BLaER1 (cell line): ENCODE data around the gene RPP40.

Experiments
- H3K27ac ChIP-seq: shearing (Covaris generic); formaldehyde crosslinking; 2 replicates; pipeline ENCODE4 v1.8.1; 2022
- H3K27me3 ChIP-seq: shearing (Covaris generic); formaldehyde crosslinking; 2 replicates; pipeline ENCODE4 v1.8.1; 2022
- H3K36me3 ChIP-seq: shearing (Covaris generic); formaldehyde crosslinking; 2 replicates; pipeline ENCODE4 v1.8.1; 2022
- H3K4me1 ChIP-seq: shearing (Covaris generic); formaldehyde crosslinking; 2 replicates; pipeline ENCODE4 v1.8.1; 2022
- H3K4me2 ChIP-seq: shearing (Covaris generic); formaldehyde crosslinking; 2 replicates; pipeline ENCODE4 v1.8.1; 2022
- H3K4me3 ChIP-seq: shearing (Covaris generic); formaldehyde crosslinking; 2 replicates; pipeline ENCODE4 v1.8.1; 2022
- H3K9ac ChIP-seq: shearing (Covaris generic); formaldehyde crosslinking; 2 replicates; pipeline ENCODE4 v1.8.1; 2022
- H3K9me3 ChIP-seq: shearing (Covaris generic); formaldehyde crosslinking; 2 replicates; pipeline ENCODE4 v1.8.1; 2022
- H4K20me1 ChIP-seq: shearing (Covaris generic); formaldehyde crosslinking; 2 replicates; pipeline ENCODE4 v1.8.1; 2022
- Cebpa-rat ChIP-seq: shearing (Covaris generic); IDR thresholded peaks from 2 replicates; pipeline ENCODE4 v1.8.1; 2022

RPP40 gene

DNA sequence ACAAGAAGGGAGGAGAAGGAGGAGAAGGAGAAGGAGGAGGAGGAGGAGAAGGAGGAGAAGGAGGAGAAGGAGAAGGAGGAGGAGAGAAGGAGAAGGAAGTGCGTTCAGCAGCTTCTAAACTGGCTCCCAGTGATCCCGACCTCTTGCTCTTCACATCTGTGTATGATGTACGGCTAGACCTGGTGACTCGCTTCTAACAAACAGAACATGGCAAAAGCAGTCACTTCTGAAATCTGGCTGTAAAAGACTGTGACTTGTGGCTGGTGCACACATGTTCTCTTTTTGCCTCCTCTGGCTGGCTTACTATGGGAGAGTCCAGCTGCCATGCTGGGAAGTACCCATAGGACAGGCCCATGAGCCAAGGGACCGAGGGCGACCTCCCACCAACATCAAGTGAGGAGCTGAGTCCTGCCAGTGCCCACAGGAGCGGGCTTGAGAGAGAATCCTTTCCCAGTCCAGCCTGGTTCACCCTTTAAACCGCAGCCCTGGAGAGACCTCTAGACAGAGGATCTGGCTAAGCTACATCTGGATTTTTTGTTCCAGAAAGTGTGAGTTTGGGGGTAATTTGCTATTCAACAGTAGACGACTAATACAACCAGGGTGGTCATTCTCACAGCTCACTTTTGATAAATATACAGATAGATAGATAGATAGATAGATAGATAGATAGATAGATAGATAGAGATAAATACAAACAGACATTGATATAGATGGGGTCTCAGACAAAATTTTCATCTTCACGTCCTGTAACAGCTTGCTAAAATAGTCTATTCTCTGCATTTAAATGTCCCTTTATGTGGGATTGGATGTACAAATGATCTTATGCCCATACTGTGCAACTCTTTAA is 42.3 kb downstream of the RPP40 start:
- peaks cover 5% of the 10 kb centered on the region for H3K36me3 ChIP-seq
- no peak overlapping the region for H3K9ac ChIP-seq
- no peak for TF ChIP-seq Cebpa-rat
- H3K9me3 ChIP-seq: no peaks in the 10 kb centered on the region
- no peak overlapping the region for H3K27ac ChIP-seq
- no peak overlapping the region for H3K4me3 ChIP-seq
- no peaks in the 10 kb centered on the region for H3K27me3 ChIP-seq
- no peaks in the 10 kb centered on the region for H3K4me1 ChIP-seq
- no peak overlapping the region for H3K4me2 ChIP-seq
- no peaks in the 10 kb centered on the region for H4K20me1 ChIP-seq

DNA sequence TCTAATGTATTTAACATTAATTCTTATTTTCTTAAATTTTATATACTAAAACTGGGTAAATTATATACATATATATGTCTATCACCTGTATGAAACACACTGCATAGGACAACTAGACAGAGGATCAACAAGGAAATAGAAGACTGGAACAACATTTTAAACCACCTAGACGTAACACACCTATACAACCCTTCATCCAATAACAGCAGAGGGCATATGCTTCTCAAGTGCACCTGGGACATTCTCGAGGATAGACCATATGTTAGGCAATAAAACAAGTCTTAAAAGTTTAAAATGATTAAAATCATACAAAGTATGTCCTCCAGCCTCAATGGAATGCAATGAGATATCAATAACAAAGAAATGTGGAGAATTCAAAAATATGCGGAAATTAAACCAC is 45.2 kb downstream of the RPP40 start:
- H3K4me1 ChIP-seq: no peaks in the 10 kb centered on the region
- TF ChIP-seq Cebpa-rat: no peak

DNA sequence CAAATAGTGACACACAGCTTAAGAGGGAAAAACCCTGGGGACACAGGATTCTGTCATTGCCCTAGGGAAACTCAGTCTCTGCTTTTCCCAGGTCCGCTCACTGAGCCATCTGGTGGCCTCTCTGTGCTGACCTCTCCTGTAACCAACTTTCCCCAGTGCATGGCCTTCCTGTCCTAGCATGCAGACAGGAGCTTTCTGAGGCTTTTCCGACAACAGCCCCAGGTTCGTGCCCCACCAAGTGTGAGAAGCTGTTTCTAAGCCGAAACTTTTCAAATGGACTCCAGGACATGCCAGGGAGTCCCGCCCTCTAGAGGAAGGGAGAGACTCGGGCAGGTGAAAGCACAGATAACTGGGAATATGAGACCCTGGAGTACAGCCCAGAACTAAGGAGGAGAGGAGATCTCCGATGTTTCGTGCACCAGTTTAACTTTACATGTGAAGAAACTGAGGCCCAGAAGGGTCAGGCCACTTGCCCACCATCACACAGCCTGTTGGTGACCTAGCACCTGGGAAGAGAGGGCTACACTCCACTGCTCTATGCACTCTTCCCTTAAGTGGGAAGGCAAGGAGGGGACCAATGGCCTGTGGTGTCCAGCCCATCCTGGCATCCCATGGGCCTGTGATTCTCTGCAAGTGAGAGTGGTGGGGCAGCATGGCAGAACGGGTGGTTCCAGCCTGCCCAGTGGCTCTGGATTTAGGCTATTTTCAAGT is 46.2 kb downstream of the RPP40 start:
- H3K4me2 ChIP-seq: no peak overlapping the region
- no peaks in the 10 kb centered on the region for H4K20me1 ChIP-seq
- no peaks in the 10 kb centered on the region for H3K4me1 ChIP-seq
- no peaks in the 10 kb centered on the region for H3K9me3 ChIP-seq
- peaks cover 43% of the 10 kb centered on the region for H3K36me3 ChIP-seq
- H3K27ac ChIP-seq: no peak overlapping the region
- no peak for TF ChIP-seq Cebpa-rat
- no peaks in the 10 kb centered on the region for H3K27me3 ChIP-seq
- no peak overlapping the region for H3K9ac ChIP-seq
- no peak overlapping the region for H3K4me3 ChIP-seq

More for the DNA sequence above, 45.2 kb downstream of the RPP40 start:
- H3K27me3 ChIP-seq: no peaks in the 10 kb centered on the region
- H3K9me3 ChIP-seq: no peaks in the 10 kb centered on the region
- no peak overlapping the region for H3K4me2 ChIP-seq
- peaks cover 33% of the 10 kb centered on the region for H3K36me3 ChIP-seq
- H3K9ac ChIP-seq: no peak overlapping the region
- no peak overlapping the region for H3K4me3 ChIP-seq
- no peaks in the 10 kb centered on the region for H4K20me1 ChIP-seq
- H3K27ac ChIP-seq: no peak overlapping the region

DNA sequence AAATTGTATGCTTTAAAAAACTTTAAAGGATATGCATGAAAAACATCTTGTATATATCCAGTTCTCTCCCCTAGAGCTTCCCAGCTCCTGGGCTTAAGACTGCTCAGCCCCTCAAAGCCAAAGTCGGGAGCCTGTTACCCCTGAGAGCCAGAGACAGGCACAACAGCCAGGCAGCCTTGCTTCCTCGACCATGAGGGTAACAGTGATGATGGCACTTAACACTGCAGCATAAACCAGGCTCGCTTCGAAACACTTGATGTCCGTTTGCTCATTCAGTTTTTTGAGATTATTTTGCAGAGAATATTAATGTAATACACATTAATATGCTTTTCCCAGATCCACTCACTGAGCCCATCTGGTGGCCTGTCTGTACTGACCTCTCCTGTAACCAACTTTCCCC is 47.2 kb downstream of the RPP40 start:
- H3K9ac ChIP-seq: no peak overlapping the region
- no peak overlapping the region for H3K4me3 ChIP-seq
- peaks cover 53% of the 10 kb centered on the region for H3K36me3 ChIP-seq
- H3K4me2 ChIP-seq: no peak overlapping the region
- no peaks in the 10 kb centered on the region for H3K4me1 ChIP-seq
- no peak overlapping the region for H3K27ac ChIP-seq
- 0 out of 2 replicates have a peak, but pooled peaks cover 6% of the 10 kb centered on the region for H4K20me1 ChIP-seq
- TF ChIP-seq Cebpa-rat: no peak
- H3K27me3 ChIP-seq: no peaks in the 10 kb centered on the region
- no peaks in the 10 kb centered on the region for H3K9me3 ChIP-seq

DNA sequence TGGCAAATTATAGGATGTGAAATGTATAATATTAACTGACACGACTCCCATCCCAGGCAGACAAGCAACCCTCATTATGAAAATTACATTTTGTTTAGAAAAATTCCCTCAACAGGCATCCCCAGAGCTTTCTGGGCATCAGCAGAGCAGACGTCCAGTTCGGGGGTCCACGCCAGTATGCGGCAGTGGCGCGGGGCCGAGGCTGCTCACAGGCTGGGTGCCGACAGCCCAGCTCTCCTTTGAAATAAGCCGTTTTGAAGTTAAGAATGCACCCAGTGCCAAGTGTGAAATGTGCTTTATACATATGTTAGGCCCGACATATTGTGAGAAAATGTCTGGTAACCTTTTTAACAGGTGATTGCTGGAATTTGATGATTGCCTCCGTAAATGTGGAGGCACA is 50.4 kb downstream of the RPP40 start:
- Histone ChIP-seq H3K27me3 (no peaks in the 10 kb centered on the region), H3K4me1 (no peaks in the 10 kb centered on the region), H3K9ac (no peak overlapping the region), H4K20me1 (peaks cover 22% of the 10 kb centered on the region; the same call in 1 of the 2 replicates), H3K27ac (no peak overlapping the region), H3K36me3 (peaks cover 85% of the 10 kb centered on the region), H3K4me2 (no peak overlapping the region), H3K9me3 (no peaks in the 10 kb centered on the region), H3K4me3 (no peak overlapping the region)
- TF ChIP-seq Cebpa-rat: no peak

DNA sequence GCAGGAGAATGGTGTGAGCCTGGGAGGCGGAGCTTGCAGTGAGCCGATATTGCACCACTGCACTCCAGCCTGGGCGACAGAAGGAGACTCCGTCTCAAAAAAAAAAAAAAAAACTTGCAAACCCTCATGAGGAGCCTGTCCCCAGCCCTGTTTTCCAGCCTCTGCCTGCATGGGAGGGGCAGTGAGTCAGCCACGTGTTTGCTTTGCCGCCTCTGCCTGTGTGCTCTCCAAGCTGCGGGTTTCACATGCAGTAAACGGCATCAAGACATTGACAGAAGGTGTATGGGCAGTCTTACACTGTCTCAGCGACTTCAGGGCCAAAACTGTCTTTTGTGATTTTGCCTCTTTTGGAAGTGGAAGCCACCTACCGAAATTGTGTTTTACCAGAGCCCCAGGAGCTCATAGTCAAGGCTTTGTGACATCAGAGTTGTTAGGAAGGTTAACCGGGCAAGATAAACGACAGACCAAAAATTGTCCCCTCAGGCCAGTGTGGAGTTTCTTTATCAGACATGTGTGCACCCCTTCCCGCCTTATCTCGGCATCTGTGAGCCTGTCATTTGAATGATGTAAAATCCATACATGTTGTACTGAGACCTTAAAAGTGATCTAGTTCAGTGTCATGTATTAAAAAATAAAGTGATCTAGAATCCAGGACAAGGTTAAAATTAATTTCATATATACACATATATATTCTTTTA is 52.9 kb downstream of the RPP40 start:
- Histone ChIP-seq H3K27ac (no peak overlapping the region), H3K9ac (no peak overlapping the region), H4K20me1 (peaks cover 39% of the 10 kb centered on the region), H3K4me1 (no peaks in the 10 kb centered on the region), H3K4me3 (no peak overlapping the region), H3K4me2 (no peak overlapping the region), H3K36me3 (peaks cover 99% of the 10 kb centered on the region), H3K27me3 (no peaks in the 10 kb centered on the region), H3K9me3 (no peaks in the 10 kb centered on the region)
- no peak for TF ChIP-seq Cebpa-rat

DNA sequence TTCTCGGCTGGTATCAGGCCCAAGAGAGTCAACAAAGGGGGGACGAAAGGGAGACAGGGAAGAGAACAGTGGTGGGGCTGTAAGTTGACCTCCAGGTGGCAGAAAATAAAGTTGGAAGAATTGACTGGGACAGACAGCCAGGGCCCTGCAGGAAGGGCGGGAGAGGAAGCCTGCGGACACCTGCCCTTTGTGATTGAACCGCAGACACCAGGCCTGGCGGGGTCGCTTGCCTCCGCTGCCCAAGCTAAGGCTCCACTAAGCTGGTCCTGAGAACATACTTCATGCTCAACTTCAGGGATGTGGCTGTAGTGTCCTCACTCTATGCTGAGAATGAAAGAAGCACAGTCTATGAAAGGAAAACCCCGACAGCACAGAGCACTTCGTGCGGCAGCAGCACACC is 53.8 kb downstream of the RPP40 start:
- no peaks in the 10 kb centered on the region for H3K4me1 ChIP-seq
- H3K27me3 ChIP-seq: no peaks in the 10 kb centered on the region
- no peak for TF ChIP-seq Cebpa-rat
- H3K4me2 ChIP-seq: no peak overlapping the region
- H3K36me3 ChIP-seq: peaks cover 99% of the 10 kb centered on the region
- H3K27ac ChIP-seq: no peak overlapping the region
- H3K9ac ChIP-seq: no peak overlapping the region
- H4K20me1 ChIP-seq: peaks cover 48% of the 10 kb centered on the region
- H3K9me3 ChIP-seq: no peaks in the 10 kb centered on the region
- H3K4me3 ChIP-seq: no peak overlapping the region

DNA sequence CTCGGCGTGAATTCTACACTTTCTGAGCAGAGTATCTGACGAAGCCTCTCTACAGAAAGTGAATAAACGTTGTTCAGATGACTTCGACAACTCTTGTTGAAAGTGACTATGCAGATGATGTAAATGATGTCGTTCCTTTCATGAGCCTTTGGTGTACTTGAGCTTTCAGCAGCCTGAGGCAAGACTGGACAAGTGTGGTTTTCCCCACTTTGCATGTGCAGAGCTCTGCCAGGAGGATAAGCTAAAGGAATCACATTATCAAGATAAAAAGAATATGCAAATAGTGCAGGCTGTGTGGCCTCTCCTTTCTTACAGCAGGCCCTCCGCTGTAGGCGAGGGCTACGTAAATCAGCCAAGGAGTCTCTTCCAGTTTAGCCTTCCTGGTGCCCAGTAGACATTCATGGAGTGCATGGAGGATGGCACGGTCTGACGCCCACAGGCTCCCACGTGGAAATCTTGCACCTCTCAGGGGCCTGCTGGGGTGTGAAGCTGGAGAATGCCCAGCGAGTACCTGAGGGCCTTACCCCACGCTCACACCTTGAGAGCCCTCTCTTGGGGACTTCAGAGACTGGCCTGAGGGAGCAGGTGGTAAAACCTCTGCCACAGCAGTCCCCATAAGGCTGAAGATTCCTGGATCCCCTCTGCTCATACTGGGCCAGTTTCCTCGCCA is 54.9 kb downstream of the RPP40 start:
- no peak overlapping the region for H3K4me2 ChIP-seq
- H3K36me3 ChIP-seq: peaks cover 100% of the 10 kb centered on the region
- H3K27ac ChIP-seq: no peak overlapping the region
- H3K27me3 ChIP-seq: no peaks in the 10 kb centered on the region
- H3K4me1 ChIP-seq: no peaks in the 10 kb centered on the region
- H3K9me3 ChIP-seq: no peaks in the 10 kb centered on the region
- H3K4me3 ChIP-seq: no peak overlapping the region
- H4K20me1 ChIP-seq: peaks cover 58% of the 10 kb centered on the region
- TF ChIP-seq Cebpa-rat: no peak
- H3K9ac ChIP-seq: no peak overlapping the region

DNA sequence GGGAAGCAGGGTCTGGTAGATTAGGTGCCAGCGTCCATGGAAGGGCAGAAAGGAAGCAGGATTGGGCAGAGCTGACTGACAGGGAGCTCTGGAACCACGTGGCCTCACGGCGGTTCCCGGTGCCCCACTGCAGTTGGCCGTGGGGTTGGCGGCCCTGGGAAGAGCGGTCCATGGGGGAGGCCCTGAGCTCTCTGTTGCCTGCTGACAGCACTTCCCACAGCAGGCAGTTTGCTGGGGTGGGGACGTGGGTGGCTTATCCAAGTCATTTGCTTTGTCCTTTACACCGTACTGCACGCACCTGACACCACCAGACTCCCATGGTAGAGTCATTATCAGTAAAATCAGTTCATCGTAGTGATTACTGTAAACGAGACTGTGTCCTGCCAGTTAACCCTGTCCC is 56.1 kb downstream of the RPP40 start:
- Histone ChIP-seq H3K27ac (no peak overlapping the region), H3K4me3 (no peak overlapping the region), H3K4me1 (no peaks in the 10 kb centered on the region), H4K20me1 (peaks cover 64% of the 10 kb centered on the region), H3K9ac (no peak overlapping the region), H3K27me3 (no peaks in the 10 kb centered on the region), H3K4me2 (no peak overlapping the region), H3K9me3 (no peaks in the 10 kb centered on the region), H3K36me3 (peaks cover 100% of the 10 kb centered on the region)
- no peak for TF ChIP-seq Cebpa-rat
